K562 (cell line): ENCODE results near the gene YARS1. TPM values are rescaled to one million over a fixed set of nuclear protein-coding genes. Genes with fewer than 3 reads are reported as not detected.

ENCODE experiments used
- EGR1 ChIP-seq: fragments of 450-650 bp; conservative IDR thresholded peaks from 2 replicates; pipeline ENCODE4 v1.6.1; 2017; ENCODE audit warnings: mild to moderate bottlenecking
- GABPB1 ChIP-seq: sonication (generic); formaldehyde crosslinking; IDR thresholded peaks from 2 replicates; pipeline ENCODE4 v1.8.0; 2022; ENCODE audit warnings: mild to moderate bottlenecking, missing genetic modification reagents
- PHF8 ChIP-seq: fragments of 200-600 bp; sonication (generic); IDR thresholded peaks from 2 replicates; pipeline ENCODE4 v1.6.1; 2012; ENCODE audit warnings: mixed run types, mild to moderate bottlenecking, inconsistent platforms, low read length, moderate library complexity, borderline replicate concordance
- POLR2G ChIP-seq: fragments of 200-400 bp; formaldehyde crosslinking; IDR thresholded peaks from 2 replicates; pipeline ENCODE4 v1.6.1; 2017; ENCODE audit warnings: low read depth, mild to moderate bottlenecking, antibody characterized with exemption, low read length, moderate library complexity
- PTBP1 ChIP-seq: fragments of 200-400 bp; formaldehyde crosslinking; IDR thresholded peaks from 2 replicates; pipeline ENCODE4 v1.6.1; 2017; ENCODE audit warnings: low read depth, low read length
- SAP30 ChIP-seq: fragments of 200-600 bp; sonication (generic); IDR thresholded peaks from 2 replicates; pipeline ENCODE4 v1.6.1; 2012; ENCODE audit warnings: borderline replicate concordance, low read depth, mild to moderate bottlenecking, moderate library complexity, low read length, control low read depth, inconsistent platforms; ENCODE audit not compliant: insufficient read depth, poor library complexity, severe bottlenecking
- SMC3 ChIP-seq: conservative IDR thresholded peaks from 2 replicates; pipeline ENCODE4 v1.6.1; 2011; ENCODE audit warnings: low read depth, low read length, improper control_type of control experiment; ENCODE audit not compliant: insufficient read depth
- ZNF77 ChIP-seq: fragments of 250-450 bp; sonication (Bioruptor Pico); IDR thresholded peaks from 2 replicates; pipeline ENCODE4 v1.5.0; 2020
- polyA plus RNA-seq, 8 experiments: library from polyadenylated mRNA; depleted of rRNA in 4 of 8; stranded (reverse) in 5 of 8; unstranded in 3 of 8; fragments of >200 nt; fragmentation: Nextera tagmentation in 2 of 8; fragmentation: Illumina TruSeq in 1 of 8; extraction: Ambion mirVana in 2 of 8; extraction: Trizol in 1 of 8; gene quantifications; 2 replicates each; pipeline versions ENCODE4 v1.2.1 to v1.2.3, GENCODE V29; 2011 to 2014; ENCODE audit warnings: inconsistent platforms in 1 of 8, missing spikeins in 1 of 8
- total RNA-seq, 7 experiments: library from RNA; depleted of rRNA in 6 of 7; stranded (reverse); fragments of >200 nt in 6 of 7; fragmentation: Illumina TruSeq in 2 of 7; extraction: Trizol in 2 of 7; gene quantifications; 2 replicates each; pipeline versions ENCODE4 v1.2.1 to v1.2.3, GENCODE V29; 2011 to 2021; ENCODE audit warnings: low replicate concordance in 1 of 7
- TF ChIP-seq, protein P1 (sequence below), 2 experiments: fragments of 450-650 bp; formaldehyde crosslinking in 1 of 2; IDR thresholded peaks; 2 replicates each; pipeline versions ENCODE4 v1.4.0 to v1.6.1; 2014 to 2020; ENCODE audit warnings: mild to moderate bottlenecking in 2 of 2, borderline replicate concordance in 1 of 2, low read depth in 1 of 2
- TF ChIP-seq, protein P2 (sequence below), 2 experiments: fragments of 450-650 bp in 1 of 2; sonication (generic) in 1 of 2; formaldehyde crosslinking in 1 of 2; IDR thresholded peaks in 1 of 2; conservative IDR thresholded peaks in 1 of 2; 2 replicates each; pipeline versions ENCODE4 v1.6.1 to v1.8.1; 2016 to 2023; ENCODE audit warnings: mild to moderate bottlenecking in 2 of 2, moderate library complexity in 2 of 2, inconsistent platforms in 1 of 2, missing genetic modification reagents in 1 of 2
- TF ChIP-seq, protein P3 (sequence below): fragments of 250-450 bp; sonication (Bioruptor Pico); IDR thresholded peaks from 2 replicates; pipeline ENCODE4 v1.4.0; 2020; ENCODE audit warnings: borderline replicate concordance
- TF ChIP-seq, protein P4 (sequence below), 3 experiments: fragments of 200-800 bp in 1 of 3; sonication (Bioruptor generic) in 1 of 3; sonication (generic) in 1 of 3; formaldehyde crosslinking in 1 of 3; IDR thresholded peaks; 2 replicates each; pipeline versions ENCODE4 v1.6.1 to v1.8.0; 2016 to 2022; ENCODE audit warnings: mild to moderate bottlenecking in 2 of 3, missing compliant biosample characterization in 2 of 3, missing genetic modification characterization in 2 of 3, missing genetic modification reagents in 1 of 3

YARS1 gene
- total and polyA plus RNA-seq, 9 of the 15 experiments (the other 6 are each of a cell fraction or from before 2014, with no cell fraction given) = 66.2 to 336 (median 201) TPM

DNA sequence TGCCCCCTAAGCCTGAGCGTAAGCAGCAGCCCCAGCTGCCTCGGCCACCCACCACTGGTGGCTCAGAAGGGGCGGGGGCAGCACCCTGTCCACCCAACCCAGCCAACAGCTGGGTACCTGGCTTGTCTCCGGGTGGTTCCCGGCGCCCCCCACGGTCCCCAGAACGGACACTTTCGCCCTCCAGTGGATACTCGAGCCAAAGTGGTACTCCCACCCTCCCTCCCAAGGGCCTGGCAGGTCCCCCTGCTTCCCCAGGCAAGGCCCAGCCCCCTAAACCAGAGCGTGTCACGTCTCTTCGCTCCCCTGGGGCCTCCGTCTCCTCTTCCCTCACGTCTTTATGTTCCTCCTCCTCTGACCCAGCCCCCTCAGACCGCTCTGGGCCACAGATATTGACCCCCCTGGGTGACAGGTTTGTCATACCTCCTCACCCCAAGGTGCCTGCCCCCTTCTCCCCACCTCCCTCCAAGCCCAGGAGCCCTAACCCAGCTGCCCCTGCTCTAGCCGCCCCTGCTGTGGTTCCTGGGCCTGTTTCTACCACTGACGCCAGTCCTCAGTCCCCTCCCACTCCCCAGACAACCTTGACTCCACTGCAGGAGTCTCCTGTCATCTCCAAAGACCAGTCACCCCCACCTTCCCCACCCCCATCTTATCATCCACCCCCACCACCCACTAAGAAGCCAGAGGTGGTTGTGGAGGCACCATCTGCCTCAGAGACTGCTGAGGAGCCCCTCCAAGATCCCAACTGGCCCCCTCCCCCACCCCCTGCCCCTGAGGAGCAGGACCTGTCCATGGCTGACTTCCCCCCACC lies 46.2 kb downstream of the YARS1 start (continued):
- TF ChIP-seq, protein P1, sequence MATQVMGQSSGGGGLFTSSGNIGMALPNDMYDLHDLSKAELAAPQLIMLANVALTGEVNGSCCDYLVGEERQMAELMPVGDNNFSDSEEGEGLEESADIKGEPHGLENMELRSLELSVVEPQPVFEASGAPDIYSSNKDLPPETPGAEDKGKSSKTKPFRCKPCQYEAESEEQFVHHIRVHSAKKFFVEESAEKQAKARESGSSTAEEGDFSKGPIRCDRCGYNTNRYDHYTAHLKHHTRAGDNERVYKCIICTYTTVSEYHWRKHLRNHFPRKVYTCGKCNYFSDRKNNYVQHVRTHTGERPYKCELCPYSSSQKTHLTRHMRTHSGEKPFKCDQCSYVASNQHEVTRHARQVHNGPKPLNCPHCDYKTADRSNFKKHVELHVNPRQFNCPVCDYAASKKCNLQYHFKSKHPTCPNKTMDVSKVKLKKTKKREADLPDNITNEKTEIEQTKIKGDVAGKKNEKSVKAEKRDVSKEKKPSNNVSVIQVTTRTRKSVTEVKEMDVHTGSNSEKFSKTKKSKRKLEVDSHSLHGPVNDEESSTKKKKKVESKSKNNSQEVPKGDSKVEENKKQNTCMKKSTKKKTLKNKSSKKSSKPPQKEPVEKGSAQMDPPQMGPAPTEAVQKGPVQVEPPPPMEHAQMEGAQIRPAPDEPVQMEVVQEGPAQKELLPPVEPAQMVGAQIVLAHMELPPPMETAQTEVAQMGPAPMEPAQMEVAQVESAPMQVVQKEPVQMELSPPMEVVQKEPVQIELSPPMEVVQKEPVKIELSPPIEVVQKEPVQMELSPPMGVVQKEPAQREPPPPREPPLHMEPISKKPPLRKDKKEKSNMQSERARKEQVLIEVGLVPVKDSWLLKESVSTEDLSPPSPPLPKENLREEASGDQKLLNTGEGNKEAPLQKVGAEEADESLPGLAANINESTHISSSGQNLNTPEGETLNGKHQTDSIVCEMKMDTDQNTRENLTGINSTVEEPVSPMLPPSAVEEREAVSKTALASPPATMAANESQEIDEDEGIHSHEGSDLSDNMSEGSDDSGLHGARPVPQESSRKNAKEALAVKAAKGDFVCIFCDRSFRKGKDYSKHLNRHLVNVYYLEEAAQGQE (IDR thresholded peaks at IDR 0.05; ENCODE audit: borderline replicate concordance) = no peak
- TF ChIP-seq, protein P1 (CRISPR knock-in tag; IDR thresholded peaks at IDR 0.05; ENCODE audit: low read depth) = no peak
- TF ChIP-seq, protein P2, sequence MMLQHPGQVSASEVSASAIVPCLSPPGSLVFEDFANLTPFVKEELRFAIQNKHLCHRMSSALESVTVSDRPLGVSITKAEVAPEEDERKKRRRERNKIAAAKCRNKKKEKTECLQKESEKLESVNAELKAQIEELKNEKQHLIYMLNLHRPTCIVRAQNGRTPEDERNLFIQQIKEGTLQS (IDR thresholded peaks at IDR 0.05) = no peak
- TF ChIP-seq, protein P2 (CRISPR knock-in tag; conservative IDR thresholded peaks at IDR 0.05) = no peak
- TF ChIP-seq PTBP1 (no peak), PHF8 (no peak), SAP30 (no peak), SMC3 (no peak), GABPB1 (CRISPR knock-in tag) (no peak), ZNF77 (no peak), POLR2G (peak; percentile 44; the same call in 1 of the 2 replicates), EGR1 (peak; percentile 28; the same call in 1 of the 2 replicates)
- TF ChIP-seq, protein P3, sequence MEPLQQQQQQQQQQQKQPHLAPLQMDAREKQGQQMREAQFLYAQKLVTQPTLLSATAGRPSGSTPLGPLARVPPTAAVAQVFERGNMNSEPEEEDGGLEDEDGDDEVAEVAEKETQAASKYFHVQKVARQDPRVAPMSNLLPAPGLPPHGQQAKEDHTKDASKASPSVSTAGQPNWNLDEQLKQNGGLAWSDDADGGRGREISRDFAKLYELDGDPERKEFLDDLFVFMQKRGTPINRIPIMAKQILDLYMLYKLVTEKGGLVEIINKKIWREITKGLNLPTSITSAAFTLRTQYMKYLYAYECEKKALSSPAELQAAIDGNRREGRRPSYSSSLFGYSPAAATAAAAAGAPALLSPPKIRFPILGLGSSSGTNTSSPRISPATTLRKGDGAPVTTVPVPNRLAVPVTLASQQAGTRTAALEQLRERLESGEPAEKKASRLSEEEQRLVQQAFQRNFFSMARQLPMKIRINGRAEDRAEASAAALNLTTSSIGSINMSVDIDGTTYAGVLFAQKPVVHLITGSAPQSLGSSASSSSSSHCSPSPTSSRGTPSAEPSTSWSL (CRISPR knock-in tag) = no peak
- TF ChIP-seq, protein P4, sequence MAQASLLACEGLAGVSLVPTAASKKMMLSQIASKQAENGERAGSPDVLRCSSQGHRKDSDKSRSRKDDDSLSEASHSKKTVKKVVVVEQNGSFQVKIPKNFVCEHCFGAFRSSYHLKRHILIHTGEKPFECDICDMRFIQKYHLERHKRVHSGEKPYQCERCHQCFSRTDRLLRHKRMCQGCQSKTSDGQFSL (CRISPR knock-in tag; IDR thresholded peaks at IDR 0.05) = no peak
- TF ChIP-seq, protein P4 (tag; IDR thresholded peaks at IDR 0.05) = no peak
